Activated T-cell treated with anti-CD3 and anti-CD28 coated beads for 48 hours (primary cell): ENCODE data around the gene RAB3C.
"Not testable (repeated sequence)": the region's sequence is repeated elsewhere in the genome, so short reads cannot be mapped to it uniquely, and the experiment has no call there.

Source experiments
- DNase-seq: peaks from one replicate; pipeline ENCODE4 v3.0.0-alpha.2; 2020; ENCODE audit warnings: low read depth

Gene RAB3C

GRCh38 chr5:58582803-58583491 is at the start of gene RAB3C:
Gene RAB3C, plus strand, starts transcription at chr5:58583075. Its CDS starts 134 bp downstream, at chr5:58583209.
- DNase-seq = peak; percentile 66

DNA sequence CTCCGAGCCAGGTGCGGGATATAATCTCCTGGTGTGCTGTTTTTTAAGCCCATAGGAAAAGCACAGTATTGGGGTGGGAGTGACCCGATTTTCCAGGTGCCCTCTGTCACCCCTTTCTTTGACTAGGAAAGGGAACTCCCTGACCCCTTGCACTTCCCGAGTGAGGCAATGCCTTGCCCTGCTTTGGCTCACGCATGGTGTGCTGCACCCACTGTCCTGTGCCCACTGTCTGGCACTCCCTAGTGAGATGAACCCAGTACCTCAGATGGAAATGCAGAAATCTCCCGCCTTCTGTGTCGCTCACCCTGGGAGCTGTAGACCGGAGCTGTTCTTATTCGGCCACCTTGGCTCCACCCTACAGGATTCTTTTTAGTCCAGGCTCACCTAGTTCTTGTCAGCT is 40.9 kb upstream of the RAB3C start:
- DNase-seq = not testable (repeated sequence)

DNA sequence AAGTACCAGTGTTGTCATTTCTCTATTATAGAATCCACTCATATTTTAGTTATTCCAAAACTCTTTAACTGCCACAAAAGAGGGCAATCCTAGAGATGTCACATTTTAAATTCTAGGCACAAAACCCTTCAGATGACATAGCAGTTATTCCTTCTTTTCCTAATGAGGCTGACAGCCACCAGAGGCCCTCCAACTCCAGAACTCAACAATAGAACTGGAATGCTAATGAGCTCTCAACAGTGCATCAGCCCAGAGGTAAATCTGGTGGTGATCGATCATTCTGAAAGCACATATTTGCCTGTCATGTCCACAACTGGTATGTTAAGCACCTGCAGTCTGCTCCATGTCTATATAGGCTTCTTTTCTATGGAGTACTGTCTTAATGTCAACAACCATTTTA is 40.2 kb upstream of the RAB3C start:
- DNase-seq = no peak

DNA sequence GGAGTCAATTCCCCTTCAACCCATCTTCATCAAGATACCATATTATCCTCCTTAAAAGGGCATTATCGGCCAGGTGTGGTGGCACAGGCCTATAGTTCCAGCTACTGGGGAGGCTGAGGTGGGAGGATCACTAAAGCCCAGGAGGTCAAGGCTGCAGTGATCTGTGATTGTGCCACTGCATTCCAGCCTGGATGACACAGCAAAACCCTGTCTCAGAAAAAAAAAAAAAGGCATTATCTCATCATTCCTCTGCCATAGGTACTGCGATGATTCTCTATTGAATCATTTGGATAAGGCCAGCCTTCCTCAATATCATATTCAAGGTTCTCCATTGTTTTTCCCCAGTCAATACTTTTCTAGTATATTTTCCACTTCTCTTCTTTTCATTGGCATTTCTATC is 39.2 kb upstream of the RAB3C start:
- no peak for DNase-seq

GRCh38 chr5:58544195-58544594 is 38.7 kb upstream of the RAB3C start:
- DNase-seq = no peak

DNA sequence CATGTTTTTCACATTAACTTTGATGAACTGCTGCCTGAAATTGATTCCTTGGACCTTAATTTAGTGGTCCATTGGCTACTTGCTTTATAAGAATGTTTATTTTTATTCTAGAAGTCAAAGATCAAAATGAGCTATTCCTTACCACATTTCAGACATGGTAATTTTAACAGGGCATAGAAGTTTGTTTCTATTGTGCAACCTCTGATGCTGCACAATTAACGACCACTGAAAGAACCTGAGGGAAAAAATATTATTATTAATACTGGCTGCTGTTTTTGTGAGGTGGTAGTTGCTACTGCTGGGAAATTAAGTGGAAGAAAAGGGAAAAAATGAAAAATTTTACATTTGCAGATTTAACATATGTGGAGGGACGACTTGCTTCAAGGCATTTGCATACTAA is 37.9 kb upstream of the RAB3C start:
- DNase-seq = no peak

DNA sequence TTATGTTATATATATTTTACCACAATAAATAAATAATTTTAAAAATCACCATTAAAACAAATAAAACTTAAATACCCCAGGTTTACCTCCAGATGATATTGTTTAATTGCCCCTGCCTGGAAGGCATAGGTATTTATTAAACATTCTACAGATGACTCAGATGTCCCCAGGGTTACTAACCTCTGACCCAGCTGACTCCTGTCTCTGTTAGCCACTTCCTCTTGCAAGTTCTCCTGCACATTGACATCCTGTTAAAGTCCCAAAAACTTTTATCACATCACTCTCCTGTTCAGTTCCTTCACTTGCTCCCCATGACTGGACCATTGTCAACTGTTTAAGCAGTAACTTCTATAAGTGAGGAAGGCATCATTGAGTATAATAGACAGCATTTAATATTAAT is 37.0 kb upstream of the RAB3C start:
- DNase-seq = no peak

DNA sequence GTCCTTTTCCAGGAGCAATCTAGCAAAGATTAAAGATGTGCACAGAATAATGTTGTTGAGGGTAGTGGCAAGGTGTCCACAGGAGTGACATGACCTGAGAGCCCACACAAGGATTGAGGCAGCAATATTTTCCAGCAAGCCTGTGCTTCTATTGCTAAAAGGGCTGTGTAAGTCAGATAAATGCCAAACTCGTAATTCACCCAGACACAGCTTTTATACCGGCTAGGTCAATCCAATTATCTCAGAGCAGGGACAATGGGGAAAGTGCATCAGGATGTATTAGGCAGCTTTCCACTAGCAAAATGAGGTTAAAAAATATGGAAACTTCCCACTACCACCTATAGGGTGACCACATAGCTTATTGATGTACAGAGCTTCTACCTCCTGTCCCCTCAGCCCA is 34.8 kb upstream of the RAB3C start:
- no peak for DNase-seq

- no peak for DNase-seq
These were observed 31.4 kb upstream of the RAB3C start for GRCh38 chr5:58551492-58551891.

- DNase-seq = not testable (repeated sequence)
These were observed 25.1 kb upstream of the RAB3C start for GRCh38 chr5:58557665-58558338.

- not testable (repeated sequence) for DNase-seq
These were observed 19.7 kb upstream of the RAB3C start for GRCh38 chr5:58563016-58563700.

DNA sequence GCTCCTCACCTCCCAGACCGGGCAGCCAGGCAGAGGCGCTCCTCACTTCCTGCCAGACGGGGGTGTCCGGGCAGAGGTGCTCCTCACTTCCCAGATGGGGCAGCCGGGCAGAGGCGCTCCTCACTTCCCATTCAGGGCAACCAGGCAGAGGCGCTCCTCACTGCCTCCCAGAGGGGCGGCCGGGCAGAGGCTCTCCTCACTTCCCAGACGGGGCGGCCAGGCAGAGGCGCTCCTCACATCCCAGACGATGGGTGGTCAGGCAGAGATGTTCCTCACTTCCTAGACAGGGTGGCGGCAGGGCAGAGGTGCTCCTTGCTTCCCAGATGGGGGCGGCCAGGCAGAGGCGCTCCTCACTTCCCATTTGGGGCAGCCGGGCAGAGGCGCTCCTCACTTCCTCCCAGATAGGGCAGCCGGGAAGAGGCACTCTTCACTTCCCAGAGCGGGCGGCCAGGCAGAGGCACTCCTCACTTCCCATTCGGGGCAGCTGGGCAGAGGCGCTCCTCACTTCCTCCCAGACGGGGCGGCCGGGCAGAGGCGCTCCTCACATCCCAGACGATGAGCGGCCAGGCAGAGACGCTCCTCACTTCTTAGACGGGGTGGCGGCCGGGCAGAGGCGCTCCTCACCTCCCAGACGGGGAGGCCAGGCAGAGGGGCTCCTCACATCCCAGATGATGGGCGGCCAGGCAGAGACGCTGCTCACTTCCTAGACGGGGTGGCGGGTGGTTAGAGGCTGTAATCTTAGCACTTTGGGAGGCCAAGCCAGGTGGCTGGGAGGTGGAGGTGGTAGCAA is 18.6 kb upstream of the RAB3C start:
- DNase-seq = not testable (repeated sequence)

DNA sequence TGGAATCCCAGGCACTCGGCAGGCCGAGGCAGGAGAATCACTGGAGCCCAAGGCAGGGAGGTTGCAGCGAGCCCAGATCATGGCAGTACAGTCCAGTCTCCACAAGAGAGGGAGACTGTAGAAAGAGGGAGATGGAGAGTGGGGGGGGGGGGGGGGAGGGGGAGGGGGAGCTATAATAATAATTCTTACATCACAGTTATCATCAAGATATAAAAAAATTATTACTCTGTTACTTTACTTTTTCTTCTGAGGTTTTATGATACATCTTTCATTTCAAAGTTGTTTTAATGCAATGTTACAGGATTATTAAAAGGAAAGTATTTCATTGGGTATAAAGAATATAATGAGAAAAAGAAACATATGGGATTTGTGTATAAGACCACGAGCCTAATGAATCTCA is 17.8 kb upstream of the RAB3C start:
- DNase-seq = no peak

- DNase-seq = no peak
These were observed 11.4 kb upstream of the RAB3C start for GRCh38 chr5:58571501-58571900.

GRCh38 chr5:58572973-58573372 is 9.9 kb upstream of the RAB3C start:
- not testable (repeated sequence) for DNase-seq

GRCh38 chr5:58579781-58580180 is 3.1 kb upstream of the RAB3C start:
- no peak for DNase-seq

- no peak for DNase-seq
These were observed 664 bp upstream of the RAB3C start for GRCh38 chr5:58582019-58582802.

DNA sequence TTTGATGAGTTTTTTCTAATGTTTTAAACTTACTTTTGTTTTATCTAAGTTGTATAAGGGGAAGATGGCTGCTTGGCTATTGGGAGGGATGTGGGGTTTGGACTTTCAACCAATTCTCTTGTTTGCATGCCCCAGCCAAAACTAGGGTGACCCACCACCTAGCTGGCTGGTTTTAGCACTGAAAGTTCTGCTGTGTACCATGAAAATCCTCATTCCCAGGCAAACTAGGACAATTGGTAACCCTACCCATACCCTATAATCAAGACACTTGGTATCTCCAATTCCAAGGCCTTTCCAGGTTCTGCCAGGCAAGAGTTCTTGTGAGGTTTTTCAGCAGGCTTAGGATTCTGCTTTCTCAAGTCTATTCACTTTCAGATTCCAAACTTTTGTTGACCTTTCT is 13.1 kb downstream of the RAB3C start:
- no peak for DNase-seq

DNA sequence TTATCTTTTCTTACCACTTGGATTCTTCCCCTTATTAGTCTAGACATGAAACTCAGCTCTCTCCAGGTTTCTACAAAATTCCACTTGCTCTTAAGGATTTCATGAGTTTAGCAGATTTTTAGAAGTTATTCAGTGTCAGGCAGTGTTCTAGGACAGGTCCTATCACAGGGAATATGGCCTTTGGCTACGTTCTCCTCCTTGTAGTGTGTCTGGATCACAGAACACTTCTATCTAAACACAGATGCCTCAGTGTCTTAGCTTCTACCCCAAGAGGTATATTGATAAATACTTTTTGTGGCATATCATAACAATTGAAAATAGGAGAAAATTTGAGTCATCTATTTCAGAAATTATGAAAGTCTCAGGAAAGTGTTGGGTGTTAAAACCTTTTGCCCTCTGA is 15.6 kb downstream of the RAB3C start:
- no peak for DNase-seq

DNA sequence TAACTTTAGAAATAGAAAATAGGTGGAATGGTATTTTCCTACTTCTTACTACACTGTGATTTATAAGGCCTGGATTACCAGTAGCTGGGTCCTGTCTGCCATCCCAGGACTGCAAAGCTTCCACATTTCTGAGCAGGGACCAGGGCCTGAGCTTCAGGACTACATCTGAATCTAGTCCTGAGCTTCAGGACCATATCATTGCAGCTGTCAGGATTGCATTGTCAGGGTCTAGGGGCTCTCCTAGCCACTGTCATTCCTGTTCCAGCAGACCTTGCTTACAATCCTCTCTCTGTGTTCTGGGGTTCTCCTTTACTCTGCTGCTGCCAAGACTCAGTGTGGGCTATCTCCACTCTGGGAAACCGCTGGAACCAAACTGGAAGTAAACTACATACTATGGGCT is 16.3 kb downstream of the RAB3C start:
- no peak for DNase-seq

DNA sequence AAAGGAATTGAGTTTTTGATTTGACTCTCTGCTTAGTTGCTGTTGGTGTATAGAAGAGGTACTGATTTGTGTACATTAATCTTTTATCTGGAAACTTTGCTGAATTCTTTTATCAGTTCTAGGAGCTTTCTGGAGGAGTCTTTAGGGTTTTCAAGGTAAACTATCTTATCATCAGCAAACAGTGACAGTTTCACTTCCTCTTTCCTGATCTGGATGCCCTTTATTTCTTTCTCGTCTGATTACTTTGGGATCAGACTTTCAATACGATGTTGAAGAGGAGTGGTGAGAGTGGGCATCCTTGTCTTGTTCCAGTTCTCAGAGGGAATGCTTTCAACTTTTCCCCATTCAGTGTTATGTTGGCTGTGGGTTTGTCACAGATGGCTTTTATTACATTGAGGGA is 17.7 kb downstream of the RAB3C start:
- not testable (repeated sequence) for DNase-seq

DNA sequence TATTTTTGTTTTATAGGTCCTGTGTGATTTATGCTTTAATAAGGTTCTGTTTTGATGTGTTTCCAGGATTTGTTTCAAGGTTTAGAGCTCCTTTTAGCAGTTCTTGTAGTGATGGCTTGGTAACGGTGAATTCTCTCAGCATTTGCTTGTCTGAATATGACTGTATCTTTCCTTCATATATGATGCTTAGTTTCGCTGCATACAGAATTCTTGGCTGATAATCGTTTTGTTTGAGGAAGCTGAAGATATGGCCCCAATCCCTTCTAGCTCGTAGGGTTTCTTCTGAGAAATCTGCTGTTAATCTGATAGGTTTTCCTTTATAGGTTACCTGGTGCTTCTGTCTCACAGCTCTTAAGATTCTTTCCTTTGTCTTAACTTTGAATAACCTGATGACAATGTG is 20.0 kb downstream of the RAB3C start:
- DNase-seq = not testable (repeated sequence)
